Kidney (tissue), 14 donors: Measurements from ENCODE around the gene NEDD4. TPM values are rescaled to one million over a fixed set of nuclear protein-coding genes. Genes with fewer than 3 reads are reported as not detected.

Experiments used
- DNase-seq, 5 donors: peaks; one replicate each; pipeline ENCODE4 v3.0.0-alpha.2; 2013 to 2020
- FAIRE-seq: peaks from 2 replicates; lab custom pipeline; 2012; peaks lifted over from hg19 to GRCh38; lab: Jason Lieb, UNC
- H3K27ac ChIP-seq, 2 donors: one replicate each; pipeline ENCODE4 v1.7.0; 2013; ENCODE audit warnings: low read depth in 2 of 2, low read length in 2 of 2, inconsistent platforms in 1 of 2
- H3K27me3 ChIP-seq: one replicate; pipeline ENCODE4 v1.7.1; 2013; ENCODE audit warnings: low read length, inconsistent platforms; ENCODE audit not compliant: control insufficient read depth, insufficient read depth
- H3K36me3 ChIP-seq, 3 donors: one replicate each; pipeline versions ENCODE4 v1.7.0 to v1.7.1; 2013; ENCODE audit warnings: low read length in 3 of 3, control low read depth in 1 of 3, inconsistent platforms in 1 of 3; ENCODE audit not compliant: insufficient read depth in 3 of 3, control insufficient read depth in 2 of 3
- H3K4me1 ChIP-seq, 3 donors: one replicate each; pipeline versions ENCODE4 v1.7.0 to v1.7.1; 2013; ENCODE audit warnings: low read length in 3 of 3, inconsistent platforms in 1 of 3, low read depth in 1 of 3; ENCODE audit not compliant: control insufficient read depth in 2 of 3, insufficient read depth in 2 of 3
- H3K4me3 ChIP-seq, 3 donors: one replicate each; pipeline versions ENCODE4 v1.7.0 to v1.8.1; 2013; ENCODE audit warnings: low read length in 3 of 3, control low read depth in 1 of 3, inconsistent platforms in 1 of 3
- H3K9ac ChIP-seq, 3 donors: one replicate each; pipeline versions ENCODE4 v1.7.0 to v1.7.1; 2013; ENCODE audit warnings: low read length in 3 of 3, control low read depth in 1 of 3, inconsistent platforms in 1 of 3
- H3K9me3 ChIP-seq, 3 donors: one replicate each; pipeline versions ENCODE4 v1.7.0 to v1.7.1; 2013; ENCODE audit warnings: low read length in 3 of 3, control low read depth in 1 of 3, inconsistent platforms in 1 of 3; ENCODE audit not compliant: control insufficient read depth in 2 of 3, insufficient read depth in 1 of 3
- CTCF ChIP-seq: IDR thresholded peaks from 3 replicates; pipeline ENCODE4 v1.5.1; 2012; ENCODE audit warnings: mild to moderate bottlenecking, moderate library complexity, borderline replicate concordance; ENCODE audit not compliant: insufficient read depth; ENCODE audit errors: extremely low read depth
- intact Hi-C: fragments of 100-400 bp; cut with DNase I; formaldehyde crosslinking; loops from one replicate; pipeline ENCODE4 v1.11.1; 2022
- polyA plus RNA-seq: library from polyadenylated mRNA; stranded (reverse); fragments of 350-450 nt; fragmentation: Illumina TruSeq; extraction: RNeasy Lipid Tissue Mini Kit (QIAGEN cat#74804); gene quantifications from one replicate; pipeline ENCODE4 v1.2.3, GENCODE V29; 2014; ENCODE audit warnings: low read depth, low replicate concordance; ENCODE audit not compliant: insufficient read depth
- total RNA-seq: library from RNA; stranded (reverse); fragmentation: NEBNext Ultra II Directional; extraction: Animal tissue kit (Norgen Biotek cat#: 25700); gene quantifications from one replicate; pipeline ENCODE4 v1.2.1, GENCODE V29; 2021
- donor health status: control.
- donor health status: control.
- donor health status: control.
- donor health status: control.
- donor health status: control.
- donor health status: DM: yes; HTN: yes; CAD: no.
- donor health status: Normal renal cell carcinoma (clear cell type).

The NEDD4 gene
- total and polyA plus RNA-seq, 2 donors from 2014 or later: 3.3 to 22.3 TPM

GRCh38 chr15:55937040-55937439 is 56.4 kb downstream of the NEDD4 start:
- no peak overlapping the region for H3K4me3 ChIP-seq
- intact Hi-C loops: no loop called here
- no peak for TF ChIP-seq CTCF
- no peak for FAIRE-seq
- H3K9ac ChIP-seq: no peak overlapping the region
- no peaks in the 10 kb centered on the region for H3K36me3 ChIP-seq
- H3K4me1 ChIP-seq: no peaks in the 10 kb centered on the region
- peak in 3 of 5 donors; percentile 17 to 77 (median 48) for DNase-seq
- no peaks in the 10 kb centered on the region for H3K9me3 ChIP-seq
- H3K27me3 ChIP-seq: no peaks in the 10 kb centered on the region
- no peak overlapping the region for H3K27ac ChIP-seq

- Histone ChIP-seq H3K4me1 (no peaks in the 10 kb centered on the region), H3K36me3 (no peaks in the 10 kb centered on the region), H3K4me3 (no peak overlapping the region), H3K27ac (no peak overlapping the region), H3K9me3 (peaks cover 0 to 2% (median 0%) of the 10 kb centered on the region in 3 donors), H3K27me3 (no peaks in the 10 kb centered on the region), H3K9ac (no peak overlapping the region)
- intact Hi-C loops: no loop called here
- no peak for TF ChIP-seq CTCF
- FAIRE-seq: no peak
- no peak for DNase-seq
These were observed 64.5 kb downstream of the NEDD4 start for GRCh38 chr15:55928955-55929354.

GRCh38 chr15:55921744-55922143 is 71.7 kb downstream of the NEDD4 start:
- FAIRE-seq (no peak), DNase-seq (no peak)
- intact Hi-C loops: no loop called here
- no peaks in the 10 kb centered on the region for H3K9me3 ChIP-seq
- H3K4me3 ChIP-seq: no peak overlapping the region
- no peak for TF ChIP-seq CTCF
- H3K36me3 ChIP-seq: no peaks in the 10 kb centered on the region
- H3K4me1 ChIP-seq: no peaks in the 10 kb centered on the region
- no peak overlapping the region for H3K27ac ChIP-seq
- H3K27me3 ChIP-seq: no peaks in the 10 kb centered on the region
- no peak overlapping the region for H3K9ac ChIP-seq

GRCh38 chr15:55917881-55918296 is 75.5 kb downstream of the NEDD4 start:
- DNase-seq (peak in 2 of 5 donors; percentile 57 to 67), FAIRE-seq (peak; percentile 30)
- Histone ChIP-seq H3K4me3 (no peak overlapping the region), H3K36me3 (no peaks in the 10 kb centered on the region), H3K9me3 (no peaks in the 10 kb centered on the region), H3K9ac (no peak overlapping the region), H3K27me3 (no peaks in the 10 kb centered on the region), H3K27ac (no peak overlapping the region), H3K4me1 (no peaks in the 10 kb centered on the region)
- peak; percentile 43 for TF ChIP-seq CTCF
- intact Hi-C loops: no loop called here
